Stimulated activated CD4-positive, alpha-beta T cell treated with anti-CD3 and anti-CD28 coated beads, TNF-alpha, amount 100 ng/mL, for 24 hours (primary cell): ENCODE results near the gene MYOM1.
"Not testable (repeated sequence)": the region's sequence is repeated elsewhere in the genome, so short reads cannot be mapped to it uniquely, and the experiment has no call there.

ENCODE experiments used
- DNase-seq, 3 experiments: peaks; one replicate each; pipeline ENCODE4 v3.0.0-alpha.2; 2020; ENCODE audit warnings: low read depth in 3 of 3

The MYOM1 gene

GRCh38 chr18:3035635-3036034 lies 184.1 kb downstream of the MYOM1 start:
- DNase-seq, result no peak

DNA sequence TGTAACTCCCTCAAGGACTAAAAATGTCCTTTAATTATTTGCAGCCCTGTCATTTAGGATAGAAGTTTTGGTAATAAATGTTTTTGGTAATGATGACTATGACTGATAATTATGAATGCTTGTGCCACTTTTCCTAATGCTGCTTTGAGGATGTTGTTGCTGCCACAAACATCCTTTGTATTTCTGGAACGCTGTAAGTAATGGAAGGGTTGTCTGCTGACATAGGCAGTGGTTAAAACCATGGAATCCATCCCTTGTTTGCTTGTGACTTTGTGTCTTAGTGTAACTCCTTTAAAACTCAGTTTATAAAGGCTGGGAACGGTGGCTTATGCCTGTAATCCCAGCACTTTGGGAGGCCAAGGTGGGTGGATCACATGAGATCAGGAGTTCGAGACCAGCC lies 187.0 kb downstream of the MYOM1 start:
- DNase-seq, result no peak

- no peak for DNase-seq
Observed at GRCh38 chr18:3029215-3029952, 190.4 kb downstream of the MYOM1 start.

- DNase-seq, result not testable (repeated sequence)
Observed at GRCh38 chr18:3028115-3028514, 191.7 kb downstream of the MYOM1 start.

GRCh38 chr18:3027370-3027891 lies 192.3 kb downstream of the MYOM1 start:
- no peak for DNase-seq

GRCh38 chr18:3025544-3025943 lies 194.2 kb downstream of the MYOM1 start:
- no peak for DNase-seq

- DNase-seq, result not testable (repeated sequence)
Observed at GRCh38 chr18:3023603-3024002, 196.2 kb downstream of the MYOM1 start.
